ENCODE results near the gene HIPK2. TPM values are rescaled to one million over a fixed set of nuclear protein-coding genes. Genes with fewer than 3 reads are reported as not detected.

Gene HIPK2
- total RNA-seq, 2 donors from 2014 or later: 95.1 to 125 TPM

DNA sequence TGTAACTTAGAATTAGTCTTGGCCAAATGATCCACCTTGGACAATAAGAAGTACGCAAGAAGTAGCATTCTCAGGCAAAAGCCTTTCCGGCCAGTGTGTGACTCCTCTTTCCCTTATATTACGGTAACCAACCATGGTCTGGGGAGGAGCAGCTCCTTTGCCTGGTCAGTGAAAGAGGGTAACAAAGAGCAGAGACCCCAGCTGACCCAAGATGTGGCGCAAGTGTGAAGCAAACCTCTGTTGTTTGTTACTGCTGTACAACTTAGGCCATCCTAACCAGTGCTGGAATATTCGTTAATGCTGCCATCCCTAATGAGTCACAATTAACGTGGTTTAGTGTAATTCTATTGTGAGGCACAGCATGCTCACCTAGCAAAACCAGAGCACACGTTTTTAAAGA is 44.0 kb downstream of the HIPK2 start:
- Histone ChIP-seq H3K9ac (ENCODE audit: extremely low read depth, low read length, poor library complexity, severe bottlenecking) (no peak overlapping the region), H3K36me3 (ENCODE audit: control insufficient read depth, insufficient read depth, low read length) (peaks cover 24% of the 10 kb centered on the region), H3K27ac (ENCODE audit: low read depth, low read length) (no peak overlapping the region), H3K4me3 (ENCODE audit: low read length) (no peak overlapping the region), H3K27me3 (ENCODE audit: control insufficient read depth, insufficient read depth, low read length, poor library complexity, severe bottlenecking) (no peaks in the 10 kb centered on the region), H3K4me1 (ENCODE audit: control insufficient read depth, insufficient read depth, low read length) (peaks cover 6% of the 10 kb centered on the region), H3K9me3 (ENCODE audit: control insufficient read depth, low read length) (peaks cover 6% of the 10 kb centered on the region)
- peaks cover 9% of the 10 kb centered on the region for H3K4me1 Mint-ChIP-seq
- TF ChIP-seq, protein P1, sequence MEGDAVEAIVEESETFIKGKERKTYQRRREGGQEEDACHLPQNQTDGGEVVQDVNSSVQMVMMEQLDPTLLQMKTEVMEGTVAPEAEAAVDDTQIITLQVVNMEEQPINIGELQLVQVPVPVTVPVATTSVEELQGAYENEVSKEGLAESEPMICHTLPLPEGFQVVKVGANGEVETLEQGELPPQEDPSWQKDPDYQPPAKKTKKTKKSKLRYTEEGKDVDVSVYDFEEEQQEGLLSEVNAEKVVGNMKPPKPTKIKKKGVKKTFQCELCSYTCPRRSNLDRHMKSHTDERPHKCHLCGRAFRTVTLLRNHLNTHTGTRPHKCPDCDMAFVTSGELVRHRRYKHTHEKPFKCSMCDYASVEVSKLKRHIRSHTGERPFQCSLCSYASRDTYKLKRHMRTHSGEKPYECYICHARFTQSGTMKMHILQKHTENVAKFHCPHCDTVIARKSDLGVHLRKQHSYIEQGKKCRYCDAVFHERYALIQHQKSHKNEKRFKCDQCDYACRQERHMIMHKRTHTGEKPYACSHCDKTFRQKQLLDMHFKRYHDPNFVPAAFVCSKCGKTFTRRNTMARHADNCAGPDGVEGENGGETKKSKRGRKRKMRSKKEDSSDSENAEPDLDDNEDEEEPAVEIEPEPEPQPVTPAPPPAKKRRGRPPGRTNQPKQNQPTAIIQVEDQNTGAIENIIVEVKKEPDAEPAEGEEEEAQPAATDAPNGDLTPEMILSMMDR (conservative IDR thresholded peaks at IDR 0.05): no peak
- no peak overlapping the region for H3K27ac Mint-ChIP-seq
- no peak overlapping the region for H3K4me3 Mint-ChIP-seq
- 92 to 96% methylated on average over 5 to 7 of the region's 7 CpGs for WGBS, 2 experiments (ENCODE audit: insufficient coverage in 1 of 2, insufficient read length in 1 of 2)
- peak; percentile 15 for DNase-seq
- H3K9me3 Mint-ChIP-seq: peaks cover 4% of the 10 kb centered on the region
- peaks cover 17% of the 10 kb centered on the region for H3K36me3 Mint-ChIP-seq (ENCODE audit: low read depth)
- H3K27me3 Mint-ChIP-seq (ENCODE audit: insufficient read depth): no peaks in the 10 kb centered on the region

DNA sequence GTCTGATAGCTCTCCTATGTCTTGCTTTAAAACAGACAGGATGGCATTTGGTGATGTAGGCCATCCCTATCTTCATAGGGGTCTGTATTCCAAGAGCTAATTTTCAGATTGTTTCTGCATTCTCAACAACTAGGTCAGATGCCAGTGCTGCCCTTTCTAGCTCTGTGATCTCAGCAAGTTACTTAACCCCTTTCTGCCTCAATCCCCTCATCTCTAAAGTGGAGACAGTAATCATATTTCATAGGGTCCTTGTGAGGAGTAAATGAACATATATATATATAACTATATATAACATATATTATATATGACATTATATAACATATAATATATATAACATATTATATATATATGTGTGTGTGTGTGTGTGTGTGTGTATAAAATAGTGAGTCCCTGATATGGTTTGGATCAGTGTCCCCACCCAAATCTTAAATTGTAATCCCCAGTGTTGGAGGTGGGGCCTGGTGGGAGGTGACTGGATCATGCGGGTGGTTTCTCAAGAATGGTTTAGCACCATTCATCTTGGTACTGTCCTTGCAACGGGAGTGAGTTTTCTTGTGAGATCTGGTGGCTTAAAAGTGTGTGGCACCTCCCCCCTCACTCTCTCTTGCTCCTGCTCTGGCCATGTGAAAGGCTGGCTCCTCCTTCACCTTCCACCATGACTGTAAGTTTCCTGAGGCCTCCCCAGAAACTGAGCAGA is 45.2 kb downstream of the HIPK2 start:
- Mint-ChIP-seq H3K27ac (no peak overlapping the region), H3K9me3 (peaks cover 4% of the 10 kb centered on the region), H3K36me3 (ENCODE audit: low read depth) (peaks cover 26% of the 10 kb centered on the region), H3K27me3 (ENCODE audit: insufficient read depth) (no peaks in the 10 kb centered on the region), H3K4me1 (peaks cover 3% of the 10 kb centered on the region), H3K4me3 (no peak overlapping the region)
- Histone ChIP-seq H3K9me3 (ENCODE audit: control insufficient read depth, low read length) (peaks cover 6% of the 10 kb centered on the region), H3K27ac (ENCODE audit: low read depth, low read length) (no peak overlapping the region), H3K4me1 (ENCODE audit: control insufficient read depth, insufficient read depth, low read length) (no peaks in the 10 kb centered on the region), H3K36me3 (ENCODE audit: control insufficient read depth, insufficient read depth, low read length) (peaks cover 31% of the 10 kb centered on the region), H3K9ac (ENCODE audit: extremely low read depth, low read length, poor library complexity, severe bottlenecking) (no peak overlapping the region), H3K27me3 (ENCODE audit: control insufficient read depth, insufficient read depth, low read length, poor library complexity, severe bottlenecking) (no peaks in the 10 kb centered on the region), H3K4me3 (ENCODE audit: low read length) (no peak overlapping the region)
- TF ChIP-seq, protein P1 (conservative IDR thresholded peaks at IDR 0.05): no peak
- 94% methylated on average over 2 of the region's 2 CpGs; no CpG with 5 or more reads in 1 of the 2 experiments for WGBS, 2 experiments (ENCODE audit: insufficient coverage in 1 of 2, insufficient read length in 1 of 2)
- DNase-seq: peak; percentile 13

DNA sequence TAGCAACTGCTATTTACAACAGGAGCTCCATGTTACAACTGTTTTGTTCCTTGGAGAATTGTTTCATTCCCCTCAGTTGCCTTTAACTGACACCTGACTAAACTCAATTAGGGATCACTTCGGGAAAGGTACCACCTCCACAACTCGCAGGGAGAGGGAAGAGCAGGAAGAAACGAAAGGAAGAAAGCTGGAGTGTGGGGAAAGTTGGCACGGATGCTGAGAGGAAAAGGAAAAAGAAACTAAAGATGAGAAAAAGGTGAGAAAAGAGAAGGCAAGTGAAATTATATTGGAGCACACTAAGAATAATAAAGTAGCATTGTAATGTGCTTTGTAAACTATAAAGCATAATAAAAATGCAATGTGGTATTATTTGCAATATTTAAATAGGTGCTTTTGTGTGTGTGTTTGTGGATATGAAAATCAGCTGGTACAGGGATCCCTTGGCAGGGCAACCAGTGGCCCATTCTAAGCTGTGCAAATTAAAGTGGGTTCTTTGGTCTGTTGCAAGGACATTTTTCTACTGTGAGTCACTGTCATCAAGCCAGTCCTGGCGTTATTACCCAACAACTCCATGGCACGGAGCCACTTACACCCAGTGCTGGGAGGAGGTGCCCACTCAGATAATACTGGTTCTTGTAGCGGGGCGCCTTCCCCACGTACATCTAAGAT is 45.9 kb downstream of the HIPK2 start:
- Histone ChIP-seq H3K27ac (ENCODE audit: low read depth, low read length) (no peak overlapping the region), H3K9ac (ENCODE audit: extremely low read depth, low read length, poor library complexity, severe bottlenecking) (no peak overlapping the region)

More for the DNA sequence above, 45.9 kb downstream of the HIPK2 start:
- Histone ChIP-seq H3K4me1 (ENCODE audit: control insufficient read depth, insufficient read depth, low read length) (no peaks in the 10 kb centered on the region), H3K27me3 (ENCODE audit: control insufficient read depth, insufficient read depth, low read length, poor library complexity, severe bottlenecking) (no peaks in the 10 kb centered on the region), H3K4me3 (ENCODE audit: low read length) (no peak overlapping the region), H3K9me3 (ENCODE audit: control insufficient read depth, low read length) (peaks cover 6% of the 10 kb centered on the region), H3K36me3 (ENCODE audit: control insufficient read depth, insufficient read depth, low read length) (peaks cover 31% of the 10 kb centered on the region)
- H3K9me3 Mint-ChIP-seq: peaks cover 4% of the 10 kb centered on the region
- peaks cover 2% of the 10 kb centered on the region for H3K4me1 Mint-ChIP-seq
- H3K4me3 Mint-ChIP-seq: no peak overlapping the region
- DNase-seq: peak; percentile 41
- peaks cover 28% of the 10 kb centered on the region for H3K36me3 Mint-ChIP-seq (ENCODE audit: low read depth)
- no peaks in the 10 kb centered on the region for H3K27me3 Mint-ChIP-seq (ENCODE audit: insufficient read depth)
- H3K27ac Mint-ChIP-seq: no peak overlapping the region
- TF ChIP-seq, protein P1 (conservative IDR thresholded peaks at IDR 0.05): no peak
- WGBS, 2 experiments (ENCODE audit: insufficient coverage in 1 of 2, insufficient read length in 1 of 2): 89 to 95% methylated on average over 7 to 9 of the region's 9 CpGs
